Bronchial epithelial cell (primary cell): ENCODE results near the gene MRGPRD. TPM values are rescaled to one million over a fixed set of nuclear protein-coding genes. Genes with fewer than 3 reads are reported as not detected.

Experiments used
- DNase-seq: peaks from one replicate; pipeline ENCODE4 v3.0.0-alpha.2; 2010; ENCODE audit warnings: low read depth
- FAIRE-seq: peaks from 2 replicates; lab custom pipeline; 2011; peaks lifted over from hg19 to GRCh38; lab: Jason Lieb, UNC
- H3K27me3 ChIP-seq: 2 replicates; pipeline ENCODE4 v1.5.1; 2011; ENCODE audit warnings: low read length; ENCODE audit not compliant: control insufficient read depth, insufficient read depth
- H3K36me3 ChIP-seq: 2 replicates; pipeline ENCODE4 v1.5.1; 2011; ENCODE audit warnings: low read length; ENCODE audit not compliant: control insufficient read depth, insufficient read depth
- H3K4me3 ChIP-seq: 2 replicates; pipeline ENCODE4 v1.5.1; 2011; ENCODE audit warnings: mild to moderate bottlenecking, low read depth, low read length, control low read depth
- total RNA-seq: library from RNA; depleted of rRNA; stranded (reverse); fragments of >200 nt; gene quantifications from 2 replicates; pipeline ENCODE4 v1.2.1, GENCODE V29; 2014
- TF ChIP-seq, protein P1 (sequence below): IDR thresholded peaks from 2 replicates; pipeline ENCODE4 v1.5.1; 2011; ENCODE audit warnings: mild to moderate bottlenecking, moderate library complexity, low read length, control low read depth, inconsistent platforms; ENCODE audit not compliant: insufficient read depth, severe bottlenecking

Gene MRGPRD
- total RNA-seq, 1 donor from 2014 or later = not detected

DNA sequence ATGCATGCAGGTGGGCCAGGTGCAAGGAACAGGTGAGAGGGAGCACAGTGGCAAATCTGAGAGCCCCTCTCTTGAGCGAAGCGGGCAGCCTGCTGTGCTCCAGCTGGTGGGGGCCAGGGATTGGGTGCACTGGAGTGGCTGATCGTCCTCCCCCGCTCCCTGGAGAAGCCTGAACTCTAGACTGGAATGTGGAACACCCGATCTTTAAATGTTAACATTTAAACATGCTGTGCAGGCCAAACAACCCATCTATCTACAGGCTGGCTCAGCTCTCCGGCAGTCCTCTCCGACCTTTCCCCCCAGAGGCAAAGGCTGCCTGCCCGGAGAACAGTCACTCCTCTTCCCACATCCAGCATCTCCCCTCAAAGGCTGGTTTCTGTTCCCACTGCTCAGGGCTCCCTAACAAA lies 27.2 kb upstream of the MRGPRD start:
- Histone ChIP-seq H3K4me3 (no peak overlapping the region), H3K36me3 (no peaks in the 10 kb centered on the region), H3K27me3 (no peaks in the 10 kb centered on the region)
- no peak for DNase-seq
- FAIRE-seq = no peak
- TF ChIP-seq, protein P1, sequence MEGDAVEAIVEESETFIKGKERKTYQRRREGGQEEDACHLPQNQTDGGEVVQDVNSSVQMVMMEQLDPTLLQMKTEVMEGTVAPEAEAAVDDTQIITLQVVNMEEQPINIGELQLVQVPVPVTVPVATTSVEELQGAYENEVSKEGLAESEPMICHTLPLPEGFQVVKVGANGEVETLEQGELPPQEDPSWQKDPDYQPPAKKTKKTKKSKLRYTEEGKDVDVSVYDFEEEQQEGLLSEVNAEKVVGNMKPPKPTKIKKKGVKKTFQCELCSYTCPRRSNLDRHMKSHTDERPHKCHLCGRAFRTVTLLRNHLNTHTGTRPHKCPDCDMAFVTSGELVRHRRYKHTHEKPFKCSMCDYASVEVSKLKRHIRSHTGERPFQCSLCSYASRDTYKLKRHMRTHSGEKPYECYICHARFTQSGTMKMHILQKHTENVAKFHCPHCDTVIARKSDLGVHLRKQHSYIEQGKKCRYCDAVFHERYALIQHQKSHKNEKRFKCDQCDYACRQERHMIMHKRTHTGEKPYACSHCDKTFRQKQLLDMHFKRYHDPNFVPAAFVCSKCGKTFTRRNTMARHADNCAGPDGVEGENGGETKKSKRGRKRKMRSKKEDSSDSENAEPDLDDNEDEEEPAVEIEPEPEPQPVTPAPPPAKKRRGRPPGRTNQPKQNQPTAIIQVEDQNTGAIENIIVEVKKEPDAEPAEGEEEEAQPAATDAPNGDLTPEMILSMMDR = no peak

DNA sequence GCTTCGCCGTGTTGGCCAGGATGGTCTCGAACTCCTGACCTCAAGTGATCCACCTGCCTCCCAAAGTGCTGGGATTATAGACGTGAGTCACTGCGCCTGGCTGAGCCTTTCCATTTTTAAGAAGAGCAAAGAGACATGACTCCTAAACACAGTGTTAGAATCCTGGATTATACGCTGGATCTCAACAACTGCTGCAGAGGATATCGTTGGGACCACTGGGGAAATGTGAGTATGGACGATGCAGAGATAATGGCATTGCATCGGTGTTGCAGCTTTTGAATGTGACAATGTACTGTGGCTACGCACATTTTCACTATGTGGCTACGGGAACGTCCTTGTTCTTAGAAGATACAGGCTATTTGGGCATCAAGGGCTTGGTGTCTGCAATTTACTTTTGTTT lies 26.0 kb upstream of the MRGPRD start:
- DNase-seq (no peak), FAIRE-seq (no peak)
- Histone ChIP-seq H3K36me3 (no peaks in the 10 kb centered on the region), H3K27me3 (peaks cover 1% of the 10 kb centered on the region), H3K4me3 (no peak overlapping the region)
- TF ChIP-seq, protein P1 = no peak

DNA sequence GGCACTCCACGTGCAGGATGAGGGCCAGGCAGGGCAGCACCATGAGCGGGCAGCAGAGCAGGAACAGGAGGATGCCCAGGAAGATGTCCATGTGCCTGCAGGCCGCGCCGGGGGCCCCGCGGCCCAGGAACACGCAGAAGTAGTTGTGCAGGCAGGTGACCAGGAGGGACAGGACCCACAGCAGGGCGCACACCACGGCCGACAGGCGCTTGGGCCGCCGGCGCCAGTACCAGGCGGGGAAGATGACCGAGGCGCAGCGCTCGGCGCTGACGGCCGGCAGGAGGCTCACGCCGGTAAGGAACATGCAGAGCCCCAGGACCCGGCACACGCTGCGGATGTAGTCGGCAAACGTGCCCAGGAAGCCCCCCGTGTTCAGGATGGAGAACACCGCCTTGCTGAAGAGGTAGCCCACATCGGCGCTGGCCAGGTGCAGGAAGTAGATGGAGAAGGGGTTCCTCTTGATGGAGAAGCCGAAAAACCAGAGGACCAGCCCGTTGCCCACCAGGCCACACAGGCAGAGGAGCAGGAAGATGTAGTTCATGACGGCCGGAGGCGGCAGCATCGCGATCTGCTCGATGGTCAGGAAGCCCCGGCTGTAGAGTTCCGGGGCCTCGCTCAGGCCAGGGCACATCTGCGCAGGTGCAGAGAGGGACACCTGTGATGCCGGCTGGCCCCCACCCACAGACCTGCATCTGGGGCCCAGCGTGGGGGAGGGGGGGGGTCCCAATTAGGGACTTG lies 25.0 kb upstream of the MRGPRD start:
- H3K4me3 ChIP-seq = no peak overlapping the region
- TF ChIP-seq, protein P1 = no peak
- FAIRE-seq (no peak), DNase-seq (no peak)
- H3K27me3 ChIP-seq = peaks cover 1% of the 10 kb centered on the region
- no peaks in the 10 kb centered on the region for H3K36me3 ChIP-seq

DNA sequence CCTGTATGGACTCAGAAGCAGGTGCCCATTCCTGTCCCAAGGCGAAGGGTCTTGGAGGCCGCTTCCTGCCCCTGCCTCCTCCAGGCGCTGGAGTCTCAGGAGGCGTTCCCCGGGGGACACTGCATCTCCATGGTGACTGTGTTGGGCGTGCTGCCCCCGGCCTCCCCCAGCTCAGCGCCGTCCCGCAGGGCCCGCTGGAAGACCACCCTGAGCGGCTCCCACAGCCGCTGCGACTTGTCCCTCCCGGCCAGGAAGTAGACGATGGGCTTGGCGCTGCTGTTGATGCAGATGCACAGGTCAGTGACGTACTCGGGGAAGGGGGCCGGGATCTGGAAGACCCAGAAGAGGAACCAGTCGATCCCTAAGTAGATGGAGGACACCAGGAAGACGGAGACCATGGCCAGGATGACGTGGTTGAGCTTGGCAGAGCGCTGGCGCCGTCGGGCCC lies 24.4 kb upstream of the MRGPRD start:
- H3K27me3 ChIP-seq = peaks cover 1% of the 10 kb centered on the region
- no peaks in the 10 kb centered on the region for H3K36me3 ChIP-seq
- H3K4me3 ChIP-seq = no peak overlapping the region
- DNase-seq (no peak), FAIRE-seq (no peak)
- TF ChIP-seq, protein P1 = no peak

DNA sequence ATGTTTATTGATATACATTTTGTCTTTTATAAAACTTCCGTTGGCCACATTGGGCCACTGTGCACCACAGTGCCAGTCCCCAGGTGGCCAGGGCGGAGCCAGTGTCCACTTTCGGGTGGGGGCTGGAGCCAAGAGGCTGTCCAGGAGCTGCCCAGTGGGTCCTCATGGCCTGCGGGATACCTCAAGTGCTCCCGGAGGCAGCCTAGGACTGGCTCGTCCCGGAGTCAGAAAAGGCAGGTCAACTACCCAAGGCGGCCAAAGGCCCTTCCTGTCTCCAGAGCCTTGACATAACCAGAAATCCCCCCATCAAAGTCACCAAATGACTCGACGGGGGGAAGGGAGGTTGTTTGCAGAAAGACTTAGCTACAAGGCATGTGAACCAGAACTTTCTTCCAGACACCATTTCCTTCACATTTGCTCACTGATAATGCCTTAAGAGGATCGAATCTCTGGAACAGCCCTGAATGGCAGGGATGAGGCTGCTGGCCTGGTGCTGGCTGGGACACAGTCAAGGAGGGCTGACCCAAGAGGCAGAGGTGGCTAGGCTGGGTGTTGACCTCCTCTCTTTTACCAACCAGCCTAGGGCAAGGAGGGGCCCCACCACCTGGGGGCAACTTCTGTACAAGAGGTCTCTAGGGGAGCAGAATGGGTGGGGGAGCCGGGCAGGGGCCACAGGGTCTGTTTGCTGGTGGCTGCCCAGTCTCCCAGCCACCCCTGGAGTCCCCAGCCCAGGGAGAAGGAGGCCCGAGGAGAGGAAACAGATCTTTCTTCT lies 23.8 kb upstream of the MRGPRD start:
- TF ChIP-seq, protein P1 = no peak
- DNase-seq (no peak), FAIRE-seq (no peak)
- Histone ChIP-seq H3K36me3 (no peaks in the 10 kb centered on the region), H3K4me3 (no peak overlapping the region), H3K27me3 (peaks cover 1% of the 10 kb centered on the region)
